Lower leg skin (tissue), 3 donors: ENCODE results near the gene NFU1.

Experiments
- CTCF ChIP-seq, 3 donors: fragments of 450-650 bp; IDR thresholded peaks; one replicate each; pipeline ENCODE4 v1.5.1; 2016; ENCODE audit warnings: antibody characterized with exemption in 3 of 3, mild to moderate bottlenecking in 3 of 3, moderate library complexity in 2 of 3
- POLR2A ChIP-seq, 2 donors: fragments of 450-650 bp; IDR thresholded peaks; one replicate each; pipeline ENCODE4 v1.6.1; 2016 to 2017; ENCODE audit warnings: antibody characterized with exemption in 2 of 2, mild to moderate bottlenecking in 1 of 2, moderate library complexity in 1 of 2

DNA sequence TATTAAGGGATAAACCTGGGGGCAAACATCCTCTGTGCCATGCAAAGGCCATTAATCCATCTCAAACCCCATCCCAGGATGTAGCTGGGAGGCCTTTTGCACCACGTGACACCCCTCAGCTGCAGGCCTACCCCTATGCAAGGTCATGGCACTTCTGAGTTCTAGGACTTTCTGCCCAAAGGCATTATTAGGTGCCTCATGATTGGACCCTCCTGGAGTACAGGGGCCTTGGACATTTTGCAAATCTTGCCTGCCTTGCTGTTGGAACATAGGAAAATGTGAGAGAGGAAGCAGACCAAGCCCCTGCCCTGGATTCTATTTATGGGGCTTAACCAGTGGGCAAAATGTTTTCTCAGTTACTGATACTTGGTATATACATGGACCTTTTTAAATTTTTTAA, 44.2 kb upstream of the NFU1 start:
- TF ChIP-seq CTCF (IDR thresholded peaks at IDR 0.05) (no peak), POLR2A (IDR thresholded peaks at IDR 0.05) (no peak)
